Adipocyte (in vitro differentiated cells): ENCODE results near the gene SMIM3.
"Not testable (repeated sequence)": the region's sequence is repeated elsewhere in the genome, so short reads cannot be mapped to it uniquely, and the experiment has no call there.

Experiments used
- DNase-seq: peaks from one replicate; pipeline ENCODE4 v3.0.0-alpha.2; 2015; ENCODE audit warnings: low read depth
- H3K27me3 ChIP-seq: replicated peaks from 2 replicates; pipeline ENCODE4 v1.7.0; 2013; ENCODE audit warnings: mild to moderate bottlenecking, low read length, moderate library complexity; ENCODE audit not compliant: control insufficient read depth, insufficient read depth
- H3K36me3 ChIP-seq: 2 replicates; pipeline ENCODE4 v1.7.0; 2013; ENCODE audit warnings: low read length, mild to moderate bottlenecking, moderate library complexity; ENCODE audit not compliant: control insufficient read depth, insufficient read depth, severe bottlenecking
- H3K4me1 ChIP-seq: 2 replicates; pipeline ENCODE4 v1.7.0; 2013; ENCODE audit warnings: mild to moderate bottlenecking, low read length, moderate library complexity; ENCODE audit not compliant: control insufficient read depth, insufficient read depth
- H3K4me3 ChIP-seq: 2 replicates; pipeline ENCODE4 v1.7.0; 2013; ENCODE audit warnings: mild to moderate bottlenecking, low read length, moderate library complexity
- H3K9ac ChIP-seq: 2 replicates; pipeline ENCODE4 v1.7.0; 2013; ENCODE audit warnings: mild to moderate bottlenecking, low read length, moderate library complexity
- H3K9me3 ChIP-seq: 2 replicates; pipeline ENCODE4 v1.7.0; 2013; ENCODE audit warnings: mild to moderate bottlenecking, low read length, moderate library complexity; ENCODE audit not compliant: control insufficient read depth

The SMIM3 gene

GRCh38 chr5:150801117-150801927 lies 22.8 kb downstream of the SMIM3 start:
- DNase-seq = peak; percentile 78
- H3K4me1 ChIP-seq = peaks cover 28% of the 10 kb centered on the region
- peak overlapping the region; percentile 79 for H3K9ac ChIP-seq
- peaks cover 37% of the 10 kb centered on the region for H3K36me3 ChIP-seq
- peak overlapping the region; percentile 68 for H3K4me3 ChIP-seq
- H3K9me3 ChIP-seq = no peaks in the 10 kb centered on the region
- no peaks in the 10 kb centered on the region for H3K27me3 ChIP-seq

GRCh38 chr5:150804388-150804787 lies 25.8 kb downstream of the SMIM3 start:
- H3K36me3 ChIP-seq = peaks cover 9% of the 10 kb centered on the region
- H3K9ac ChIP-seq = no peak overlapping the region
- no peaks in the 10 kb centered on the region for H3K9me3 ChIP-seq
- no peak for DNase-seq
- H3K4me1 ChIP-seq = peaks cover 19% of the 10 kb centered on the region
- no peak overlapping the region for H3K4me3 ChIP-seq
- no peaks in the 10 kb centered on the region for H3K27me3 ChIP-seq

GRCh38 chr5:150809363-150809762 lies 30.8 kb downstream of the SMIM3 start:
- Histone ChIP-seq H3K4me1 (no peaks in the 10 kb centered on the region), H3K27me3 (no peaks in the 10 kb centered on the region), H3K9me3 (peaks cover under 1% of the 10 kb centered on the region), H3K4me3 (no peak overlapping the region), H3K36me3 (no peaks in the 10 kb centered on the region), H3K9ac (no peak overlapping the region)
- DNase-seq = no peak

GRCh38 chr5:150815010-150815409 lies 36.5 kb downstream of the SMIM3 start:
- H3K27me3 ChIP-seq = no peaks in the 10 kb centered on the region
- H3K36me3 ChIP-seq = no peaks in the 10 kb centered on the region
- no peak overlapping the region for H3K4me3 ChIP-seq
- no peak overlapping the region for H3K9ac ChIP-seq
- H3K4me1 ChIP-seq = no peaks in the 10 kb centered on the region
- no peak for DNase-seq
- H3K9me3 ChIP-seq = peaks cover 25% of the 10 kb centered on the region

GRCh38 chr5:150816946-150817345 lies 38.4 kb downstream of the SMIM3 start:
- H3K4me3 ChIP-seq = no peak overlapping the region
- H3K9ac ChIP-seq = no peak overlapping the region
- DNase-seq = no peak
- no peaks in the 10 kb centered on the region for H3K4me1 ChIP-seq
- H3K9me3 ChIP-seq = peaks cover 30% of the 10 kb centered on the region
- H3K36me3 ChIP-seq = no peaks in the 10 kb centered on the region
- H3K27me3 ChIP-seq = no peaks in the 10 kb centered on the region

GRCh38 chr5:150829744-150830143 lies 51.2 kb downstream of the SMIM3 start:
- peaks cover 33% of the 10 kb centered on the region for H3K9me3 ChIP-seq
- H3K27me3 ChIP-seq = no peaks in the 10 kb centered on the region
- no peak overlapping the region for H3K9ac ChIP-seq
- DNase-seq = no peak
- peaks cover 3% of the 10 kb centered on the region for H3K4me1 ChIP-seq
- H3K36me3 ChIP-seq = no peaks in the 10 kb centered on the region
- no peak overlapping the region for H3K4me3 ChIP-seq

GRCh38 chr5:150831821-150832220 lies 53.3 kb downstream of the SMIM3 start:
- H3K4me1 ChIP-seq, H3K9ac ChIP-seq, H3K27me3 ChIP-seq, DNase-seq, H3K36me3 ChIP-seq: not testable (repeated sequence)
- Histone ChIP-seq H3K4me3 (peak overlapping the region; percentile 54), H3K9me3 (peaks cover 34% of the 10 kb centered on the region)

GRCh38 chr5:150836064-150836463 lies 57.5 kb downstream of the SMIM3 start:
- H3K4me3 ChIP-seq = no peak overlapping the region
- no peaks in the 10 kb centered on the region for H3K4me1 ChIP-seq
- no peaks in the 10 kb centered on the region for H3K27me3 ChIP-seq
- peaks cover 36% of the 10 kb centered on the region for H3K9me3 ChIP-seq
- H3K9ac ChIP-seq = no peak overlapping the region
- DNase-seq = no peak
- H3K36me3 ChIP-seq = no peaks in the 10 kb centered on the region

- Histone ChIP-seq H3K9ac (no peak overlapping the region), H3K4me3 (no peak overlapping the region), H3K36me3 (no peaks in the 10 kb centered on the region), H3K4me1 (no peaks in the 10 kb centered on the region), H3K9me3 (peaks cover 30% of the 10 kb centered on the region), H3K27me3 (no peaks in the 10 kb centered on the region)
- no peak for DNase-seq
Measured at GRCh38 chr5:150836703-150837102, 58.1 kb downstream of the SMIM3 start.

GRCh38 chr5:150845185-150845859 lies 66.8 kb downstream of the SMIM3 start:
- not testable (repeated sequence) for H3K36me3 ChIP-seq, H3K27me3 ChIP-seq, H3K4me3 ChIP-seq, DNase-seq, H3K4me1 ChIP-seq, H3K9me3 ChIP-seq, H3K9ac ChIP-seq

GRCh38 chr5:150846308-150846653 lies 67.7 kb downstream of the SMIM3 start, which contains the start of gene IRGM:
TSS of gene IRGM (plus strand) at chr5:150846521. CDS start at chr5:150848124, 1,603 bp downstream.
- DNase-seq, H3K36me3 ChIP-seq, H3K9ac ChIP-seq, H3K4me1 ChIP-seq, H3K9me3 ChIP-seq, H3K4me3 ChIP-seq, H3K27me3 ChIP-seq: not testable (repeated sequence)
